OCI-M2 (cell line): ENCODE data around the gene PDILT.

Experiments
- DNase-seq: peaks from one replicate; lab custom pipeline; 2025; ENCODE audit not compliant: unreplicated experiment; lab: John Stamatoyannopoulos, UW

Gene PDILT

GRCh38 chr16:20402651-20403050, 1.9 kb downstream of the PDILT start:
- DNase-seq: no peak

- no peak for DNase-seq
These were observed 3.0 kb downstream of the PDILT start for GRCh38 chr16:20401475-20402016.

- DNase-seq: no peak
These were observed 3.5 kb downstream of the PDILT start for GRCh38 chr16:20401066-20401465.

- no peak for DNase-seq
These were observed 5.4 kb downstream of the PDILT start for GRCh38 chr16:20399185-20399584.

GRCh38 chr16:20398603-20399002, 5.9 kb downstream of the PDILT start:
- DNase-seq: no peak

GRCh38 chr16:20397468-20398074, 7.0 kb downstream of the PDILT start:
- DNase-seq: no peak

- no peak for DNase-seq
These were observed 7.6 kb downstream of the PDILT start for GRCh38 chr16:20396846-20397467.

- no peak for DNase-seq
These were observed 8.6 kb downstream of the PDILT start for GRCh38 chr16:20395946-20396345.

- no peak for DNase-seq
These were observed 10.5 kb downstream of the PDILT start for GRCh38 chr16:20393801-20394577.

GRCh38 chr16:20391045-20391444, 13.5 kb downstream of the PDILT start:
- DNase-seq: no peak

GRCh38 chr16:20388854-20389253, 15.7 kb downstream of the PDILT start:
- no peak for DNase-seq

- DNase-seq: no peak
These were observed 16.6 kb downstream of the PDILT start for GRCh38 chr16:20387978-20388377.

- peak; percentile 1 for DNase-seq
These were observed 18.4 kb downstream of the PDILT start for GRCh38 chr16:20385844-20386832.

GRCh38 chr16:20383106-20384029, 21.2 kb downstream of the PDILT start:
- DNase-seq: peak; percentile 3

GRCh38 chr16:20382202-20382948, 22.2 kb downstream of the PDILT start:
- no peak for DNase-seq

- DNase-seq: no peak
These were observed 23.8 kb downstream of the PDILT start for GRCh38 chr16:20380782-20381181.

- no peak for DNase-seq
These were observed 27.4 kb downstream of the PDILT start for GRCh38 chr16:20377181-20377580.

GRCh38 chr16:20372701-20373100, 31.8 kb downstream of the PDILT start:
- DNase-seq: no peak

- DNase-seq: no peak
These were observed 35.0 kb downstream of the PDILT start for GRCh38 chr16:20369452-20370054.
